ENCODE data around the gene SERINC5.

GRCh38 chr5:80246001-80246758 is 9.7 kb downstream of the SERINC5 start:
- TF ChIP-seq CTCF (IDR thresholded peaks at IDR 0.05; ENCODE audit: insufficient read depth, low read length) (no peak), POLR2AphosphoS5 (IDR thresholded peaks at IDR 0.05; ENCODE audit: low read depth) (no peak), SPI1 (IDR thresholded peaks at IDR 0.05; ENCODE audit: borderline replicate concordance, low read depth) (no peak), REST (IDR thresholded peaks at IDR 0.05; ENCODE audit: insufficient replicate concordance, low read depth) (no peak), GABPA (IDR thresholded peaks at IDR 0.05; ENCODE audit: low read depth) (no peak)
